KG1 (cell line): ENCODE measurements around the gene PPP1R14C.
A peak's percentile ranks its signal among the peaks of the same experiment; 100 is the strongest.

Experiments
- DNase-seq: peaks from one replicate; lab custom pipeline; 2025; lab: John Stamatoyannopoulos, UW

The PPP1R14C gene

GRCh38 chr6:150195996-150196417 lies 53.2 kb downstream of the PPP1R14C start:
- DNase-seq = peak; percentile 21

- DNase-seq = no peak
Measured at GRCh38 chr6:150196942-150197745, 54.3 kb downstream of the PPP1R14C start.

GRCh38 chr6:150198532-150198931 lies 55.7 kb downstream of the PPP1R14C start:
- no peak for DNase-seq

- DNase-seq = no peak
Measured at GRCh38 chr6:150199241-150199640, 56.4 kb downstream of the PPP1R14C start.

- DNase-seq = no peak
Measured at GRCh38 chr6:150200428-150201100, 57.7 kb downstream of the PPP1R14C start.

GRCh38 chr6:150201285-150201684 lies 58.4 kb downstream of the PPP1R14C start:
- DNase-seq = no peak

GRCh38 chr6:150201772-150202329 lies 59.0 kb downstream of the PPP1R14C start:
- no peak for DNase-seq

- DNase-seq = no peak
Measured at GRCh38 chr6:150202404-150202803, 59.6 kb downstream of the PPP1R14C start.

GRCh38 chr6:150202934-150203333 lies 60.1 kb downstream of the PPP1R14C start:
- DNase-seq = no peak

- DNase-seq = no peak
Measured at GRCh38 chr6:150203378-150203777, 60.5 kb downstream of the PPP1R14C start.

- no peak for DNase-seq
Measured at GRCh38 chr6:150203871-150204545, 61.2 kb downstream of the PPP1R14C start.

GRCh38 chr6:150204705-150205472 lies 62.0 kb downstream of the PPP1R14C start:
- no peak for DNase-seq

- DNase-seq = no peak
Measured at GRCh38 chr6:150207931-150208570, 65.2 kb downstream of the PPP1R14C start.

- DNase-seq = no peak
Measured at GRCh38 chr6:150208611-150209352, 65.9 kb downstream of the PPP1R14C start.

GRCh38 chr6:150209415-150209814 lies 66.6 kb downstream of the PPP1R14C start:
- DNase-seq = no peak

GRCh38 chr6:150211700-150212511 lies 69.1 kb downstream of the PPP1R14C start:
- DNase-seq = no peak

- no peak for DNase-seq
Measured at GRCh38 chr6:150212778-150213177, 69.9 kb downstream of the PPP1R14C start.

- DNase-seq = no peak
Measured at GRCh38 chr6:150213301-150213700, 70.5 kb downstream of the PPP1R14C start.

- DNase-seq = no peak
Measured at GRCh38 chr6:150214310-150214709, 71.5 kb downstream of the PPP1R14C start.
